Urothelium cell line (cell line): ENCODE measurements around the gene EXOC4.
"Not testable (repeated sequence)": the region's sequence is repeated elsewhere in the genome, so short reads cannot be mapped to it uniquely, and the experiment has no call there.

Experiments used
- DNase-seq: peaks from one replicate; pipeline ENCODE4 v3.0.0; 2011; ENCODE audit warnings: low spot score, mixed read lengths
- FAIRE-seq: peaks from 2 replicates; lab custom pipeline; 2011; peaks lifted over from hg19 to GRCh38; lab: Jason Lieb, UNC

Gene EXOC4

GRCh38 chr7:134077560-134077959 lies 824.7 kb downstream of the EXOC4 start:
- not testable (repeated sequence) for DNase-seq

GRCh38 chr7:134078991-134079390 lies 826.1 kb downstream of the EXOC4 start:
- FAIRE-seq: no peak

More at GRCh38 chr7:134077560-134077959, 824.7 kb downstream of the EXOC4 start:
- FAIRE-seq: not testable (repeated sequence)

GRCh38 chr7:134081695-134082094 lies 828.8 kb downstream of the EXOC4 start:
- DNase-seq: no peak
- no peak for FAIRE-seq

More at GRCh38 chr7:134078991-134079390, 826.1 kb downstream of the EXOC4 start:
- DNase-seq: no peak

- no peak for FAIRE-seq
- no peak for DNase-seq
These were observed 831.0 kb downstream of the EXOC4 start for GRCh38 chr7:134083766-134084487.

- DNase-seq: no peak
- FAIRE-seq: no peak
These were observed 831.7 kb downstream of the EXOC4 start for GRCh38 chr7:134084488-134085144.

- FAIRE-seq: no peak
- no peak for DNase-seq
These were observed 832.4 kb downstream of the EXOC4 start for GRCh38 chr7:134085311-134085710.

GRCh38 chr7:134086998-134087735 lies 834.3 kb downstream of the EXOC4 start:
- DNase-seq (no peak), FAIRE-seq (no peak)

DNA sequence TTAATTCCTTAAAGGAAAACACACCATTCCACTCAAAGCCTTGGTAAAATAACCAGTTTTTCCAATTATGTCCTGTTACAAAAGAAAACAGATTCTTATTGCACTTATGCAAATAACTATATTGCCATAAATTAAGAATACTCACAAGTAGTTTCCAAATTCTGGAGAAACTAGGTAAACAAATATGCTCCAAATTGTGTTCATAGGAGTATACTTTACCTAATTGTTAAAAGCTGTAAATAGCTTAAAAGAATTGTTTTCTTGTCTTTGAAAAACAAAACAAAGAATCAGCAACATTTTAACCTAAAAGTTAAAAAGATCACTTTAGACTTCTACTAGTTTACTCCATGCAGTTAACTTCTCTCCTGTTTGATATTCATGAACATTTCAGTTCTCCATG lies 835.3 kb downstream of the EXOC4 start:
- FAIRE-seq (no peak), DNase-seq (no peak)

GRCh38 chr7:134089446-134089845 lies 836.6 kb downstream of the EXOC4 start:
- FAIRE-seq (no peak), DNase-seq (no peak)

DNA sequence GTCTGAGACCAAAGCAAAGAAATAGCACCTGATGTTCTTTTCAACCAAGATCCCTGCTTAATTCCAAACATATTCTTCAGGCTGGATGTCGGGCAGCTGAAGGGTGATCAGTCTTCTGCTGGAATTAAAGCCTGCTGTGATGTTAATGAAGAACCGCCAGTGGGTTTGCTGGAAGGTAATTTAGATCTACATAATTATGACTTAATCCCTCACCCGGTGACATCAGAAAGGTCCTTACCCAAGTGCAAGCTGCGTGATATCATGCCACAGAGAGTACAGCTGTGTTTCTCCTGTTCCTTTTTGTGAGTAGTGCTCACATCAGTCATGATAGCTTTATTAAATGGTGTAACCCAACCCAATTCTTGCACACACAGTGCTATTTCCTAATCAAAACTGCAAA lies 845.2 kb downstream of the EXOC4 start:
- FAIRE-seq (no peak), DNase-seq (no peak)

- FAIRE-seq: no peak
- no peak for DNase-seq
These were observed 848.8 kb downstream of the EXOC4 start for GRCh38 chr7:134101716-134102115.

GRCh38 chr7:134104166-134104565 lies 851.3 kb downstream of the EXOC4 start:
- FAIRE-seq (no peak), DNase-seq (no peak)

- DNase-seq: no peak
- no peak for FAIRE-seq
These were observed 853.0 kb downstream of the EXOC4 start for GRCh38 chr7:134105841-134106240.

GRCh38 chr7:134108802-134109201 lies 855.9 kb downstream of the EXOC4 start:
- no peak for FAIRE-seq
- no peak for DNase-seq

DNA sequence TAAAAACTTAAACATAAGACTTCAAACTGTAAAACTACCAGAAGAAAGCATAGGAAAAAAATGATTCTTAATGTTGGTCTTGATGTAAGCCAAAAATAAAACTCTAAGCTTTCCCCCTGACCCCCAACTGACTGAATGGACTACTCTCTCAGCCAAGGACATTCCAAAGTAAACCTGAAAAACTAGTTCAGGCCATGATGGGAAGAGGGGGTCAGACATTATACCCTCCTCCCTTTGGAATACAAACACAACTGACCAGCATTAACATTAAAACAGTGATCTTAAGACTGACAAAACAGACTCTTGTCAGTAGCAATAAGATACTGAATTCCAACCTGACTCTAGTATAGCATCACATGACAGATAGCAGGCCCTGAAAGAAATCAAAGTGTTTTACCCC lies 860.8 kb downstream of the EXOC4 start:
- no peak for FAIRE-seq
- DNase-seq: no peak

DNA sequence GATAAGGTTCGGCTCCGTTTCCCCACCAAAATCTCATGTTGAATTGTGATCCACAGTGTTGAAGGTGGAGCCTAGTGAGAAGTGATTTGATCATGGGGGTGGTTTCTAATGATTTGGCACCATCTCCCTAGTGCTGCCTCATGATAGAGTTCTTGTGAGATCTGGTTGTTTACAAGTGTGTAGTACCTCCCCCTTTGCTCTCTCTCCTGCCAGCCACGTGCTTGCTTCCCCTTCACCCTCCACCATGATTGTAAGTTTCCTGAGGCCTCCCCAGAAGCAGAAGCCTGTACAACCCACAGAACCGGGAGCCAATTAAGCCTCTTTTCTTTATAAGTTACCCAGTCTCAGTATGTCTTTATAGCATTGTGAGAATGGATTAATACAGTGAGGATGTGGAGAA lies 862.1 kb downstream of the EXOC4 start:
- DNase-seq: no peak
- FAIRE-seq: no peak
